GM18870 (cell line): ENCODE results near the gene CST5.
"Not testable (repeated sequence)": the region's sequence is repeated elsewhere in the genome, so short reads cannot be mapped to it uniquely, and the experiment has no call there.

Experiments used
- ATAC-seq: cut with Tn5 transposase; IDR thresholded peaks from one replicate; pipeline ENCODE4 v1.9.1; 2021; ENCODE audit warnings: moderate library complexity; ENCODE audit not compliant: unreplicated experiment

The CST5 gene

DNA sequence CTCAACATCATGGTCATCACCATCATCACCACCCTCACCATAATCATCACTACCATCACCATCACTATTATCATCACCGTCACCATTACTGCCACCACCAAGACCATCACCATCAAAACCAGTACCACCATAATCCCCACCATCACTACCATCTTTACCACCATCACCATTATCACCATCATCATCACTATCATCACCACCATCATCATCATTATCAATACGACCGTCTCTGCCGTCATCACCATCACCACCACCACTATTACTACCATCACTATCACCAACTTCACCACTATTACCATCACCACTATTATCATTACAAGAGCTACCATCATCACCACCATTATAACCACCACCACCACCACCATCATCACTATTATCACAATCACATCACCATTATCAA, 11.3 kb upstream of the CST5 start:
- ATAC-seq: not testable (repeated sequence)

DNA sequence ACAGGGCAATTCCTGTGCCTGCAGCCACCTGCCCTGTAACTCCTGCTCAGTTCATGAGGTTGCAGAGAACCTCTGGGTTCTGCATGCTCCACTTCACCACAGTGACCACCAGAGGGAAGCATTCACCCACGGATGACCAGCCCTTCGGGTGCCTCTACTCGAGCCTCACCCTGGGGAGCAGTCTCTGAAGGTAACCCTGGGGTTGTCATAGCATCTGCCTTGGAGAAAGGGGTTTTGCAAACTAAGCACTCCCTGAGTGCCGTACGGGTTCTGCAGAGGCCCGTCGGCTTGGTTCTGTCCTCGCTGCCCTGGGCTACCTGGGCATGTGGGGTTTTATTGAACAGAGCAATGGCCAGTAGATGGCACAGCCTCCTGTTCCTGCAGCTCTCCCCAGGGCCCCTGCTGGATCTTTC, 10.2 kb upstream of the CST5 start:
- ATAC-seq: peak; percentile 57

DNA sequence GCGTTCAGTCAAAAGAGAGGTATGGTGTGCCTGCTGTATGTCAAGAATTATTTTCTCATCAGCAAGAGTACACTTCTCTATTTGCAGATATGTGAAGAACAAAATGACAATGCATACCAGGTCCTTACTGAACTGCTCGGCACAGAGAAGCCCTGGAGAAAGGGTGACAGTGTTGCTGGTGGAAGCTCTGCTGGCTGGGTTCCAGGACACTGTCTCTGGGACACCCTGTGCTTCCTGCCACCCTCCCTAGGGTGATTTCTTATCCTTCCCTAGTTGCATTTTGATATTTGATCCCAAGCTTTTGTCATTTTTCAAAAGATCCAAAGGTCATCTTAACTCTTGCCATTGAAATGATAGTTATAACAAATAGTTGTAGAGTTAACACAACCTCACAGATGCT, 8.3 kb upstream of the CST5 start:
- no peak for ATAC-seq

DNA sequence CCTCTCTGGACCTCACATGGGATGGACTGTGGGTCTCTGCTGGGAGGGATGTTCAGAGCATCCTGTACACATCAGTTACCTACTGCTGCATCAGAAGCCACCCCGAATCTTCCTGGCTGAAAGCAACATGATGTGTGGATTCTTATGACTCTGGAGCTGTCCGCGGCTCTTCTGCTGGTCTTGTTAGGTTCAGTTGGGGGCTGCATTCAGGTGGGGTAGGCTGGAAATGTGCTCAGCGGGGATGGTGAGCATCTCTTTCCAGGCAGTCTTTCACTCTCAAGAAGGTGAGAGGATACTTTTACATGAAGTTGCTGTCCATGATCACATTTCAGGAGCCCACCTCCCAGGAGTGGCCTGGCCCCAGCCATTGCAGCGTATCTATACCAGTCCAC, 5.2 kb upstream of the CST5 start:
- no peak for ATAC-seq

DNA sequence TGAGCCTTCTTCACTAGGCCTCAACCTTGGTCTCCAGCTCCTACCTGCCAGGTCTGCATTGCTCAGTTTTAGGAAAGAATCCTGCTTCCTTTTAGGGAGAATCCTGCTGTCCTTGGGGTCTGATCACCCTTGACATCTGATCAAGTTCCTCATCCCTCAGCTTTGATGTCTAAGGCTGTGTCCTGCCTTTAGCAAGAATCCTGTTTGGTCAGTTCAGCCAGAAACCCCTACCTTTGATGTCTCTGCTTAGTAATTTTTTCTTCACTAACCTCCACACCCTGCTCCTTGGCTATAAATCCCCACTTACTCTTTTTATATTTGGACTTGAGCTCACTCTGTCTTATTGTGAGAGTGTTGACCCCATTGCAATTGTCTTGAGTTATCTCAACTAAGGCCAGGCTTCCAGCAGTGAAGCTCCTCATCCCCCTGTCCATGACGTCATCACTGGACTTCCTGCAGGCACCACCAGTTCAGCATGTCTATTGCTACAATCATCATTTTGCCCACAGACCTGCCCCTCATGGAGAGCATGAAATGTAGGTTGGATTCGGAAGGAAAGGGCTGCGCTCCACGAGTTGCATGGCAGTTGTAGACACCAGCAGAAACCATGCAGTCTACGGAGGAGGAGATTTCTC, 4.7 kb upstream of the CST5 start:
- ATAC-seq: no peak

DNA sequence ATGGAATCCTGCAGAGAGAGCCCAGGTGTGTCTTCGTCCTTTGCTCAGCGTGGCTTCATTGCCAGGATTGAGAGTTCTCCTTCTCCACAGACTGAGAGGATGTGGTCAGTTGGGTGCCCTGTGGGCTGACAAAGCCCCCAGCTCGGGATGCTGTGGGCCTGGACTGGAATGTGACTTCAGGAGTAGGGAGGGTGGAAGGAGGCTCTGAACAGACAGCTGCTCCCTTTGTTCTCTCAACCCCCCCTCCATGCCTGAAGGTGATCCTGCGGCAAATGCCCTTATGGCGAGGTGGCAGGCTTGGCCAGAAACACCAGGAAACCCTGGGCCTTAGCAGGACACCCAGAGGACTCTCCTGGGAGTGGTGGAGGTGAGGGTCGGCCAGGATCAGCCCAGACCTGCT, 1.8 kb upstream of the CST5 start:
- no peak for ATAC-seq

DNA sequence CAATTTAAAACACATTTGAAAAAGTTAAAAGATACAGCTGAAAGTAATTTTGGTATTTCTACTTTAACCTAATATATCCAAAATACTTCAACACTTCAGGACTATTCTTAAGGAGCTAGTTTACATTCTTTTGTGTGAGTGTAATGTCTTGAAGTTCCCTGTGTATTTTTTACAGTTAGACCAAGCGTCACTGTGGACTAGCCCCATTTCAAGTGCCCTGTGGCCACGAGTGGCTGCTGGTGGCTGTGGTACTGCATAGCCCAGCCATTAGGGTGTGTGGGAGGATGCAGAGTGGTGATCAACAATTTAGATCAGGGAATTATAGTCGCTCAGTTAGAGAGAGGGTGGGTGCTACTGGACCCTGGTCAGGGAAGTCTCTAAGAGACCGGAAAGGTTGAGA, 869 bp upstream of the CST5 start:
- ATAC-seq: no peak

DNA sequence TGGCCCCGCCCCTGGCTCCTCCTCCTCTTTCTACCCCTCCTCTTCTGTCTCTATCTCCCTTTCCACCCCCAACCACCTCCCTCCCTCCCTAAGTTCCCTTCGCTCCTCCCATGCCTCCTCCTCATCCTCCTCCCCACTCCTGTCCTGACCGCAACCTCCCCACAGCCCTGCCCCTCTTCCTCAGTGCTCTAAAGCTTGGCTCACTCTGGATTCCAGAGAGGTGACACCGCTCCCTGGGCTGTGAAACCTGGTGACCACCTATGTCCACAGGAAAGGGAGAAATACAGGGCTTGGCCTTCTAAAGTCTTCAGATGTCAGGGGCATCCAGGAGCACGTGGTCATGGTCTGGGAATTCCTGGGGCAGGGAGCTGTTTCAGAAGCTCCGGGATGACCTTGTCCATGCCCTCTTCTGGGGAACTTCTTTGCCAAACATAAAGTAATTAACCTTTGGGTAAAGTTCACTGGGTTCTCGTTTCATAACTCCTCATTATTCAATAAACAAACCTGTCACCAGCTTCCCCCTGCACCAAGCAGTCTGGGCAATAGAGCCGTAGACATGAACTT, 345 bp upstream of the CST5 start:
- ATAC-seq: no peak

DNA sequence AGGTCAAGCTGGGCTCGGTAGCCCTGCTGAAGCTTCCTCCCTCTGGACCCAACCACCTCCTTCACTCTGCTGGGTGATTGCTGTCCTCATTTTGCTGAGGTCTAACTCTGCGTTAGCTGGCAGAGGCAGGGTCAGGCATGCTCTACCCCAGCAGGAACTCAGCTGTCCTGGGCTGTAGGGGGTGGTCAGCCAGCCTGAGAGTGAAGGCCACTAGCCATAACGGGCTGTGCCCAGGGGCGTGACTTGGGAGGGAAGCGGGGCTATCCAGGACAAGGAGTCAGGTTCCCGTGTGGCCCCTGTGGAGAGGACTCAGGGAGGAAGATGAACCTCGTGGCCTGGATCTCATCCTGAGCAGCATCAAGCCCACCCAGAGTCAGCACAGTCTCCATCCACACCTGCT, 761 bp downstream of the CST5 start:
- ATAC-seq: no peak

DNA sequence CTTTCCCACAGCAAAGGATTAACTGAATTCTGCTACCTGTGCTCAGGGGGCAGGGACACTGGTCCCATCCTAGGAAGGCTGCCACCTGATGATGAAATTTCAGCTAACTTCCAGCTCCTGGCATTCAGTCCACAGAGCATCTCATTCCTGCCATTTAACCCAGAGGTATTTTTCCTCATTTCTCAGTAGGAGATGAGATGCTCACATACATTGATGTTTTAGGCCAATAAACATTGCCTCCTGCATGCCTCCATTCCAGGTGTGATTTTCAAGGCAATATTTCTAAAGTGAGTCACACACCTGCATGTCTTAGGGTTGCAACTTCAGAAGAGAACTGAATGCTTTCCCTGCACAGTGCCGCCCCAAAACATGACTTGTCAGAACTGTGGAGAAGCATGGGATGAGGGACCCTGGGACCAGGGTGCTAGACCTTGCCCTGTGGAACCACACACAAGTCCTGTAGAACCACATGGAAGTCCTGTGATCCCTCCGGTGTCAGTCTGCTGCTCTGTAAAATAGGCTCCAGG, 1.5 kb downstream of the CST5 start:
- not testable (repeated sequence) for ATAC-seq

DNA sequence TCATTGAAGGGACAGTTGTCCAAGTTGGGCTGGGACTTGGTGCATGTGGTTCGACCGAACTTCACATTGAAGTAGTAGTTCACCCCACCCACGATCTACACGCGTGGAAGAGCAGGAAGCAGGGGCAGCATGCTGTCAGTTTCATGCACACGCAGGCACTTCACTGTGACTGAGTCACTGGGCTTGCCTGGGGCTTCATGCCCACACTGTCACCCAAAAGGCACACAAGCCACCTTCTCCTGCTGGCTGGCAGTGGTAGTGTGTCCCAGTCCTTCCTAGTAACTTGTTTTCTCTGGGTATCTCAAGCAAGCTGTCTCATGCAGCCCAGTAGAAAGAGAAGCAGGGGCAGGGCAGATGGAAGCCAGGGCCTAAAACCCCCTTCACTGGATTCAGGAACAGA, 2.0 kb downstream of the CST5 start:
- no peak for ATAC-seq

DNA sequence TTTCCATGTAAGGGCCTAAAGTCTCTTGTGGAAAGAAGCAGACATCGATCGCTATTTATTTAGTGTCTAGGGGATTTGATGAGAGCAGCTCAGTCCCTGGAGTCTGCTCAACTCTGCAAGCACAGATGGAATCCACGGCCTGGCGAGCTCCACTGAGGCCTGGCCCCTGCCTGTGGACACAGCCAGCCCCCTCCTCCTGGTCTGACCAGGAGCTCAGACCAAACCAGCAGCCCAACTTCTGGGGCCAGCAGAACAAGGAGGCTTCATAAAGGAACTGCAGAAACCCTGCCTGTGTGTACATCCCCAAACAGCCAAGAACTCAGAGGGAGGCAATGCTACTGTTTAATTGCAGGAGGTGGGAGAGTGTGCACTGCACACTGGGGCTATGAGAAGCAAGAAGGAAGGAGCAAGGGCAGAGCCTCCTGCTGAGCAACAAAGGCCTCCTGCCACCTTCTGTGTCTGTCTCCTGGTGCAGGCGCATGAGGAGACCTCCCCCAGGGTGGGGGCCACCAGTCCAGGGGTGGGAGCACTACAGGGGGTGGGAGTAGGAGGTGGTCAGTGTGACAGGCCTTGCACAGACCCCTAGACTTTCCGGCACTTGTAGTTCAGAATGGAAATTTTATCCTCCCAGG, 3.8 kb downstream of the CST5 start:
- ATAC-seq: no peak

DNA sequence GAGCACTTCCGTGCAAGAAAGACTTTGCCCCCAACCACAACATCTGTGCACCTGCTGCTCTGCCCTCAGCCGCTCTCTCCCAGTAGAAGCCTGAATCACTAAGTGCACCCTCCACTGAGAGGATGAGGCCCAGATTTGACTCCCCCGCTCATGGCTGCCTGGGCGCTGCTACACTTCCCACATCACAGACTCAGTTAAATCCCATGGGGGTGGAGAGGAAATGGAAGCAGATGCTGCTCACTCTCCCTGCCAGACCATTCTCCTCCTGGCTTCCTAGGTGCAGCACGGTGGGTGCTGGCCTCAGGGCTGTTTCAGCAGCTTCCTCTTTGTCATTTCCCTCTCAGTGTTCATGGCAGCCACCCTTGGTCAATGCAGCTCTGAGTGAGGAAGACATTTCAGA, 4.8 kb downstream of the CST5 start:
- no peak for ATAC-seq

DNA sequence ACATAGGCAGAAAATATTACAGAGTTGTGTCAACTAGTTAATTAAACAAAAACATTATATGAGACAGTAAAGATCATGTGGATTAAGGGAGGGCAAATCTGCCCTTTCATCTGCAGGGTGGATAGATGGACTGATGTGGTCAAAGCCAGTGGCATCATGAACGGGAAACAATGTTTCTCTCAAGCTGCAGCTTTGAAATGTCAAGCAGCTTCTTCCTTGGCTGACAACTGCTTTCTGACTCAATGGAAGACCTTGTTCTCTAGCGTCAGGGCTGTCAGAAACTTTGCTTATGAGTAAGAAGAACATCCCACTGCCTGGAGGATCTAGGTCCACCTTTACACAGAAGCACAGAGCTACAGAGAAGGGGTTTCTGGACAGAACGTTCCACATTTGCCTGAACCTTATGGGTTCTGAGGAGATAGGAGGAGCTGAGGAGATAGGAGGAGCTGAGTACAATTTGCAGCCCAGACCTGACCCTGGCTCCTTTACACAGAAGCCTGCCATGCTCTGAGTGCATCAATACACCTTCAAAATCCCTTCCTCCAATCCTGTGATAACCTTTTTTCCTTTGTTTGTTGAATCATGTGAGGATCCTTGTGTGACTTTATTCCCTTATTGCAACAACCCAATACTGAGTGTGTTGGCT, 6.1 kb downstream of the CST5 start:
- ATAC-seq: no peak

DNA sequence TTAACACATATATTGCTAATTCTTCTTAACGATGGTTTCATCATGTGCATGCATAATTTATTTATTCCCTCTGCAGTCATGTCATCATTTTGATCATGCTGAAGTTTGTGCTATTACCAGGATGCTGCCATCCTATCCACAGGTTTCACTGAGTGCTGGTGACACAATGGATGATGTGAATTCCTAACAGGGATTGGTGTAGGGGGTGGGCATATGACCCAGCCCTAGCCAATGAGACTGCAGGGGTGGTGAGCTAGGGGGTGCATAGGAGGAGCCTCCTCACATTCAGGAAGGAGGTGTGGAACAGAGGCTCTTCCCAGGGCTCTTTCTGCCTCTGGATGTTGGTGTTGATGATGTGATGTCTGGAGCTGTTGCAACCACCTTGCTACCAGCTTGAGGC, 7.5 kb downstream of the CST5 start:
- ATAC-seq: no peak

DNA sequence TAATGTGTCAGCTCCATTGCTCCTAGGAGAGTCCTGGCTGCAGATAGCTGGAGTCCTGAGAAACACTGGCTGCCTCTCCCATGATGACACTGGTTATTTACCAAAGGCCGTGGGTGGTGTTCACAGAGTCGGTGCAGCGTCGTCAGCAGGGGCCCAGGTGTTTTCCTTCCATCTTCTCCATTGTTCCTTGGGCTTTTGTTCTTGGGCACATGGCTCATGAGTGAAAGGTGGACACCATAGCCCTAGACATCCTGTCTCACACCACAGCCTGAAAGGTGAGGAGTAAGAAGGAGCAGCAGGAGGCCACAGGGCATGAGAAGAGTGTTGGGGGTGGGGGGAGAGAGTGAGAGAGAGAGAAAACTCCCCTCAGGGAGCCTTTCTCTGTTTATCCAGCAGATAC, 9.1 kb downstream of the CST5 start:
- ATAC-seq: no peak

DNA sequence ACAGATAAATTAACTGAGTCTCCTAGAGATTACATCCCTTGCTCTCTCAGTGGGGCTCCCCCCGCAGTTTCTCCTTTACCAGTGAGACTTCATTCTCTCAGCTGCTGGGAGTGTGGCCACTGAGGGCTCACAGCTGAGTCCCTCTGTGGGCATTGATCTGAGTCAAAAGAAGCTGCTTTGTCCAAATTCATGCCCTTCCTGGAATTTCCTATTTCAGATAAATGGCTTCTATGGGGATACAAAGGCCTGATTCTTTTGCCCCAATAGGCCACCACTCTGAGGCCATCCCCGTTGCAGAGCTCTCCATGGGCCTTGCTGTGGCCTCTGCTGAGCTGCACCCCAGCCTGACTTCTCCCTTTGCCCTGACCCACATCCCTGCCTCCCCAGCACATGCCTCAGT, 10.0 kb downstream of the CST5 start:
- no peak for ATAC-seq

DNA sequence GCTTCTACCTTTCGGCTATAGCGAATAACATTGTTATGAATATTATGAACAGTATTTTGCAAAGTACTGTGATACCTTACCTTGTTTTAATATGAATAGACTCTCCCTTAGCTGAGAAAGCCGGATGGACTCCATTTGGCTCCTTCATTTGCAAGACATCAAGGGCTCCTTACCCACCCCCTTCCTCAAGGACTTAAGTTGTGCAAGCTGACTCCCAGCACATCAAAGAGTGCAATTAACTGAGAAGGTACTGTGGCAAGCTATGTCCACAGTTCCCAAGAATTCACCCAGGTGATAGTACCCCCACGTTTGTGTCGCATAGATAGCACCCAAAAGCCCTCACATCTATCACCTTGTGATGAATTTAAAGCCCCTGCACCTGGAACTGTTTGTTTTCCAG, 11.2 kb downstream of the CST5 start:
- no peak for ATAC-seq

DNA sequence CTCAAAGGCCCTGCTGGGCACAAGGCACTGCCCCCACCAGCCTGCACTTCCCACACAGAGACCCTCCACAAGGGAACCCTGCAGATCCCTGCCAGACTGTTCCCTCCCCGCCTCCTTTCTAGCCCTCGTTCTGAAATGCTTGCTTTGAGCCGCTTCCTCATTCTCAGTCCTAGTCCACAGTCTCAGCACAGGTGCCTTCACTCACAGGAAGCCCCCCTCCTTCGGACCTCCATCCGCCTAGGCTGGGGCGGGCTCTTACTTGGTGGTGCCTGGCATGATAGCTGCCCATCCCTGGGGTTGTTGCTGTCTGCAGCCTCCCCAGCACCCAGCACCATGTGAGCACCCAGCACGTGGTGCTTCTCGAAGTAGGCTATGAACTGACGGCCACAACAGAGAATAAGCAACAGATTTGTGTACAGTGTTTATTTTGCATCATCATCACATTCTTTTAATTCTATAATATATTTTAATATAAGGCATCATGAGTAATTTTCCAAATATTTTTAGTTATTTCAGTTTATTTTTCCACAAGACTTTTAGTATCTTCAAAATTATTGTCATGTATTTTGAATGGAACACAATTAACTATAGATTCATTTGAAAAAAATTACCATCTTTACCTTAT, 12.3 kb downstream of the CST5 start:
- no peak for ATAC-seq

DNA sequence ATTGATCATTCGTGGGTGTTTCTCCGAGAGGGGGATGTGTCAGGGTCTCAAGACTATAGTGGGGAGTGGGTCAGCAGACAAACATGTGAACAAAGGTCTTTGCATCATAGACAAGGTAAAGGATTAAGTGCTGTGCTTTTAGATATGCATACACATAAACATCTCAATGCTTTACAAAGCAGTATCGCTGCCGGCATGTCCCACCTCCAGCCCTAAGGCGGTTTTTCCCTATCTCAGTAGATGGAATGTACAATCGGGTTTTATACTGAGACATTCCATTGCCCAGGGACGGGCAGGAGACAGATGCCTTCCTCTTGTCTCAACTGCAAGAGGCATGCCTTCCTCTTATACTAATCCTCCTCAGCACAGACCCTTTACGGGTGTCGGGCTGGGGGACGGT, 18.8 kb downstream of the CST5 start:
- not testable (repeated sequence) for ATAC-seq

DNA sequence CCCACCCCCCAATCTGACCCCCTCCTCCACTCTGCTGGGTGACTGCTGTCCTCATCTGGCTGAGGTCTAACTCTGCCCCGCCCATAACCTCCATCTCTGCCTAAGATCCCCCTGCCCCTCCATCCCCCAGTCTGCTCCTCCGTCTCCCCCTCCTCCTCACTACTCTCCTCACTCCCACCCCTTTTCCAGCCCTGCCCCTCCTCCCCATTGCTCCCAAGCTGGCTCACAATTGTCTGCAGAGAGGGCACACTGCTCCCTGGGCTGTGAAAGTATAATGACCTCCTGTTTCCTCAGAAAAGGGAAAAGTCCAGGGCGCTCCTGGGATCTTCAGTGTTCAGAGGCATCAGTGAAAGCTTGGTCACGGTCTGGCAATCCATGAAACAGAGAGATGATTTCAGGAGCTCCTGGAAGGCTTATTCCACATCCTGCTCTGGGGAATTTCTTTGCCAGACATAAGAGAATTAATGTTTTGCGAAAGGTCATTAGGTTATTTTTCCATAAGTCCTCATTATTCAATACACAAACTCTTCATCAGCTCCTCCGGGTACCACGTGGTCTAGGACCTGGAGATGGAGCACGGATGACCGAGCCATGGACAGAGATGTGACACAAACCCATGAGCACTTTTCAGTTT, 21.5 kb downstream of the CST5 start:
- ATAC-seq: no peak
